Omental fat pad (tissue), 4 donors: ENCODE data around the gene DPH5. TPM values are rescaled to one million over a fixed set of nuclear protein-coding genes. Genes with fewer than 3 reads are reported as not detected.
"Not testable (repeated sequence)": the region's sequence is repeated elsewhere in the genome, so short reads cannot be mapped to it uniquely, and the experiment has no call there.

ENCODE experiments used
- ATAC-seq: fragments of 150-250 bp; one replicate; pipeline ENCODE4 v1.9.1; 2016; ENCODE audit warnings: mild to moderate bottlenecking, moderate library complexity; ENCODE audit not compliant: low FRiP score
- DNase-seq: peaks from one replicate; pipeline ENCODE4 v3.0.0-alpha.2; 2019; ENCODE audit warnings: low spot score
- total RNA-seq, 4 donors: library from RNA; depleted of rRNA; stranded (reverse); fragments of >200 nt; gene quantifications; one replicate each; pipeline ENCODE4 v1.1.0, GENCODE V29; 2016
- TF ChIP-seq, protein P1 (sequence below), 3 donors: fragments of 450-650 bp; IDR thresholded peaks; one replicate each; pipeline ENCODE4 v1.5.1; 2016 to 2017; ENCODE audit warnings: antibody characterized with exemption in 3 of 3, mild to moderate bottlenecking in 3 of 3, moderate library complexity in 2 of 3

Gene DPH5
- total RNA-seq, 4 donors from 2014 or later = 8.8 to 35.3 (median 15.8) TPM

DNA sequence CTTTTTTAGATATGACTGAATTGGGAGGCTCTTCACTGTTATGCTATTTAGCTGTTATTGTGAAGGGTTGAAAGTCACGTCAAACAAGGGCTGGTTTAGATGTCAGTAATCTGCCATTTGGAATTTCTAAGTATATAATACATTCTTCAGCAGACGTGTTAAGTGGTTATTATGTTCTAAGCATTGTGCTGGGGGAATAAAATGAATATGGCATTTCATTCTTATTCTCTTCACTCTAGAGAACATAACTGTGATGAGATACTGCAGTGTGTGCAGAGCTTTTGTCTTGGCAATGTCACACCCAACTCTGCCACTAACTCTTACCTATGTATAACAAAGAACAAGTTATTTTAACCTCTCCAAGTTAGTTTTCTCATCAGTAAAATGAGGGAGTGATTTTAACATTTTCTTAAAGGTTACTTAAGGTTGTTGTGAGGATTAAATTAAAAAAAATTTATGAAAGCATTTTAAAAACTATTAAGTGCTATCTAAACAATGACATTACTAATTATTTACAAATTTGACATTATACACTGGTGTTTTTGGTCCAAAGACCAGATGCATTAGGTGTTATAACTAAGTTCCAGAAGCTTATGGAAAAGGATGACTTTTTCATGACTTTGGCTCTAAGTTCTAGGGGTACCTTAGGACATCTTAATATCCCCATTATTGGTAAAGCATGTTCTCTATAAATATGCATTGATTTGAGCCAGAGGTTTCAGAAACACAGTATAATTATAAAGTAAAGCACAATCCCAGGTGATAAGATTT lies 71.4 kb downstream of the DPH5 start:
- ATAC-seq (no peak), DNase-seq (no peak)
- TF ChIP-seq, protein P1, sequence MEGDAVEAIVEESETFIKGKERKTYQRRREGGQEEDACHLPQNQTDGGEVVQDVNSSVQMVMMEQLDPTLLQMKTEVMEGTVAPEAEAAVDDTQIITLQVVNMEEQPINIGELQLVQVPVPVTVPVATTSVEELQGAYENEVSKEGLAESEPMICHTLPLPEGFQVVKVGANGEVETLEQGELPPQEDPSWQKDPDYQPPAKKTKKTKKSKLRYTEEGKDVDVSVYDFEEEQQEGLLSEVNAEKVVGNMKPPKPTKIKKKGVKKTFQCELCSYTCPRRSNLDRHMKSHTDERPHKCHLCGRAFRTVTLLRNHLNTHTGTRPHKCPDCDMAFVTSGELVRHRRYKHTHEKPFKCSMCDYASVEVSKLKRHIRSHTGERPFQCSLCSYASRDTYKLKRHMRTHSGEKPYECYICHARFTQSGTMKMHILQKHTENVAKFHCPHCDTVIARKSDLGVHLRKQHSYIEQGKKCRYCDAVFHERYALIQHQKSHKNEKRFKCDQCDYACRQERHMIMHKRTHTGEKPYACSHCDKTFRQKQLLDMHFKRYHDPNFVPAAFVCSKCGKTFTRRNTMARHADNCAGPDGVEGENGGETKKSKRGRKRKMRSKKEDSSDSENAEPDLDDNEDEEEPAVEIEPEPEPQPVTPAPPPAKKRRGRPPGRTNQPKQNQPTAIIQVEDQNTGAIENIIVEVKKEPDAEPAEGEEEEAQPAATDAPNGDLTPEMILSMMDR (IDR thresholded peaks at IDR 0.05) = no peak

DNA sequence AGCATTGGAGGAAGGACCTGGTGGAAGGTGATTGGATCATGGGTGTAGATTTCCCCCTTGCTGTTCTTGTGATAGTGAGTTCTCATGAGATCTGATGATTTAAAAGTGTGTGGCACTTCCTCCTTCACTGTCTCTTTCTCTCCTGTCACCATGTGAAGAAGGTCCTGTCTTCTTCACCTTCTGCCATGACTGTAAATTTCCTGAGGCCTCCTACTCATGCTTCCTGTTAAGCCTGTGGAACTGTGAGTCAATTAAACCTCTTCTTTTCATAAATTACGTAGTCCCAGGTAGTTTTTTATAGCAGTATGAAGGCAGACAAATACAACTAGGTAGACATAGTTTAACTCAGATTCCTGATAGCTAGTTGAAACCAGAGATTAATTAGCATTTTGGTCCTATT lies 72.6 kb downstream of the DPH5 start:
- ATAC-seq, DNase-seq: not testable (repeated sequence)

DNA sequence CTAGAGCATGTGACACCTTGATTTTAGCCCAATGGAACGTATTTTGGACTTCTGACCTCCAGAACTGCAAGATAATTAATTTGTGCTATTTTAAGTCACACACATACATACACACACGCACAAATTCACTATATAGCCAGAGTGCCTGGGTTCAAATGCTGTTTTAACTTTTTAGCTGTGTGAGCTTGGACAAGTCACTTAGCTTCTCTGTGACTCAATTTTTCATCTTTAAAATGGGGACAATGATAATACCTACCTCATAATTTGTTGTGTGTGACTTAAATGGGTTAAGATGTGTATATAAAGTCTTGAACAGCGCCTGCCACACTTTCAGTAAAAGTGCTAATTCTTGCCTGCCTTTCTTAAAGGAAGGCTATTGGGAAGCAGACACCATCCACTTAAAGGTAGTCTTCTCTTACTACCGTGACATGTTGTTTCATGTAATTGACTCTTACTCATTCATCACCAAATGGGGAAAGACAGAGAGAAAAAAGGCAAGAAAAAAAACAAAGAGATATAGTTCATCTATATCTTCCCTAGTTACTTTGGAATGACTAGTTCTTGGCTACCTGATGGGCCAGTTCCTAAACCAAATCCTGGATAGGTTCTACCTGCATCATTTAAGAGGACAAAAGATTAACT lies 73.4 kb downstream of the DPH5 start:
- DNase-seq = no peak
- no peak for ATAC-seq
- TF ChIP-seq, protein P1 (IDR thresholded peaks at IDR 0.05) = no peak

DNA sequence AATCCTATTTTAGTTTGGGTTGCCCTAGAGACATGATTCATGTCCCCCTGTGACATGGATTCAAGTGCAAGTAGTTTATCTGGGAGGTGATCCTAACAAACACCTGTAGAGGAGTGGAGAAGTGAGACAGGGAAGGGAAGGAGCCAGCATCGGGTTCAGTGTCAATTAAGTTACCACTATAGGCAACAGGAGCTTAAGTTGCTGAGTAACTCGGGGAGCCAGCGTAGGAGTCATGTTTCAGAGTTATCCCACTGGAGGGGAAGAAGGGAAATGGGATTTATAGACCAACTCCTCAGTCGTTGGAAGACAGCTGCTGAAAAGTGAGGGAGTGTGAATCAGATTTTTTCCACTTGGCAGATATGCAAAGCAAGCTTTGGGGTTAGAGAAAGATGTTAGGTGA lies 74.8 kb downstream of the DPH5 start:
- ATAC-seq = no peak
- TF ChIP-seq, protein P1 (IDR thresholded peaks at IDR 0.05) = no peak

DNA sequence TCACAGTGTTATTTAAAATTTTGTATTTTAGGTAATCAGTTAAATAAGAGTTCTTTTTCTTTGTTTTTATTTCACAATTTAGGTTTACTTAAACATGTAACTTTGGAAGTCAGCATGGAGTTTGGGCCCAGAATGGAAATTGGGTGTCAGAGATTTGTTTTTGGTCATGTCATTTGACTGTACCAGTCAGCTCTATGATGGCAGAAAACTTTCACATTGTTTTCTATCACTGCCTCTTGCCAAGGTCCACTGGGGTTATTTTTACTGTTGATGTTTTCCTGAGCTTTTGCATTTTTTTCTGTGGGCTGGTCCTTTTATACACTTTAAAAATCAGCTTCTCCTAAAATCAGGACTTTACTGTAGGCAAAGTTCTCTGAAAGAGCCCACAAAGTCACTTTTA lies 75.2 kb downstream of the DPH5 start:
- TF ChIP-seq, protein P1 (IDR thresholded peaks at IDR 0.05) = no peak
- no peak for ATAC-seq

More for the DNA sequence above, 74.8 kb downstream of the DPH5 start:
- DNase-seq = no peak

DNA sequence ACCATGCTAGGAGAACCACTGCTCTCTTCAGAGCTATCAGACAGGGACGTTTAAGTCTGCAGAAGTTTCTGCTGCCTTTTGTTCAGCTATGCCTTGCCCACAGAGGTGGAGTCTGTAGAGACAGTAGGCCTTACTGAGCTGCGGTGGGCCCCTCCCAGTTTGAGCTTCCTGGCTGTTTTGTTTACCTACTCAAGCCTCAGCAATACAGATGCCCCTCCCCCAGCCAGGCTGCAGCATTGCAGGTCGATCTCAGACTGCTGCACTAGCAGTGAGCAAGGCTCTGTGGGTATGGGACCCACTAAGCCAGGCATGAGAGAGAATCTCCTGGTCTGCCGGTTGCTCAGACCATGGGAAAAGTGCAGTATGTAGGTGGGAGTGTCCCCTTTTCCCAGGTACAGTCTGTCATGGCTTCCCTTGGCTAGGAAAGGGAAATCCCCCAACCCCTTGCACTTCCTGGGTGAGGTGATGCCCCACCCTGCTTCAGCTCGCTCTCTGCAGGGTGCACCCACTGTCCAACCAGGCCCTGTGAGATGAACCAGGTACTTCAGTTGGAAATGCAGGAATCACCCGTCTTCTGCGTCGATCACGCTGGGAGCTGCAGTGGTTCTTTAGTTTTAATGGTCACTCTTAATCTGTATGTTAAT lies 75.9 kb downstream of the DPH5 start:
- DNase-seq, ATAC-seq: not testable (repeated sequence)

More for the DNA sequence above, 75.2 kb downstream of the DPH5 start:
- no peak for DNase-seq

DNA sequence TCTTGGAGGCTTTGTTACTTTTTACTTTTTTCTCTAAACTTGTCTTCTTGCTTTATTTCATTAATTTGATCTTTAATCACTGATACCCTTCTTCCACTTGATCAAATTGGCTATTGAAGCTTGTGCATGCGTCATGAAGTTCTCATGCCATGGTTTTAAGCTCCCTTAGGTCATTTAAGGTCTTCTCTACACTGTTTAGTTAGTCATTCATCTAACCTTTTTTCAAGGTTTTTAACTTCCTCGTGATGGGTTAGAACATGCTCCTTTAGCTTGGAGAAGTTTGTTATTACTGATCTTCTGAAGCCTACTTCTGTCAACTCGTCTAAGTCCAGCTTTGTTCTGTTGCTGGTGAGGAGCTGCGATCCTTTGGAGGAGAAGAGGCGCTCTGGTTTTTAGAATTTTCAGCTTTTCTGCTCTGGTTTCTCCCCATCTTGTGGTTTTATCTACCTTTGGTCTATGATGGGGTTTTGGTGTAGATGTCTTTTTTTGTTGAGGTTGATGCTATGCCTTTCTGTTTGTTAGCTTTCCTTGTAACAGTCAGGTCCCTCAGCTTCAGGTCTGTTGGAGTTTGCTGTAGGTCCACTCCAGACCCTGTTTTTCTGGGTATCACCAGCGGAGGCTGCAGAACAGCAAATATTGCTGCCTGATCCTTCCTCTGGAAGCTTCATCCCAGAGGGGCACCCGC lies 76.7 kb downstream of the DPH5 start:
- not testable (repeated sequence) for DNase-seq, ATAC-seq

DNA sequence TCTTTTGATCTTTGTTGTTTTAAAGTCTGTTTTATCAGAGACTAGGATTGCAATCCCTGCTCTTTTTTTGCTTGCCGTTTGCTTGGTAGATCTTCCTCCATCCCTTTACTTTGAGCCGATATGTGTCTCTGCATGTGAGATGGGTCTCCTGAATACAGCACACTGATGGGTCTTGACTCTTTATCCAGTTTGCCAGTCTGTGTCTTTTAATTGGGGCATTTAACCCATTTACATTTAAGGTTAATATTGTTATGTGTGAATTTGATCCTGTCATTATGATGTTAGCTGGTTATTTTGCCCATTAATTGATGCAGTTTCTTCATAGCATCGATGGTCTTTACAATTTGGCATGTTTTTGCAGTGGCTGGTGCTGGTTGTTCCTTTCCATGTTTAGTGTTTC lies 77.8 kb downstream of the DPH5 start:
- ATAC-seq = not testable (repeated sequence)

DNA sequence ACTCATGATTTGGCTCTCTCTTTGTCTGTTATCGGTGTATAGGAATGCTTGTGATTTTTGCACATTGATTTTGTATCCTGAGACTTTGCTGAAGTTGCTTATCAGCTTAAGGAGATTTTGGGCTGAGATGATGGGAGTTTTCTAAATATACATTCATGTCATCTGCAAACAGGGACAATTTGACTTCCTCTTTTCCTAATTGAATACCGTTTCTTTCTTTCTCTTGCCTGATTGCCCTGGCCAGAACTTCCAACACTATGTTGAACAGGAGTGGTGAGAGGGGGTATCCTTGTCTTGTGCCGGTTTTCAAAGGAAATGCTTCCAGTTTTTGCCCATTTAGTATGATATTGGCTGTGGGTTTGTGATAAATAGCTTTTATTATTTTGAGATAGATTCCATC lies 79.5 kb downstream of the DPH5 start:
- not testable (repeated sequence) for ATAC-seq, DNase-seq

More for the DNA sequence above, 77.8 kb downstream of the DPH5 start:
- not testable (repeated sequence) for DNase-seq
